GM10847 (cell line): ENCODE results near the gene TMPRSS6.

Experiments used
- POLR2A ChIP-seq: IDR thresholded peaks from 2 replicates; pipeline ENCODE4 v1.6.1; 2011; ENCODE audit not compliant: insufficient read length; ENCODE audit errors: extremely low read depth

The TMPRSS6 gene

DNA sequence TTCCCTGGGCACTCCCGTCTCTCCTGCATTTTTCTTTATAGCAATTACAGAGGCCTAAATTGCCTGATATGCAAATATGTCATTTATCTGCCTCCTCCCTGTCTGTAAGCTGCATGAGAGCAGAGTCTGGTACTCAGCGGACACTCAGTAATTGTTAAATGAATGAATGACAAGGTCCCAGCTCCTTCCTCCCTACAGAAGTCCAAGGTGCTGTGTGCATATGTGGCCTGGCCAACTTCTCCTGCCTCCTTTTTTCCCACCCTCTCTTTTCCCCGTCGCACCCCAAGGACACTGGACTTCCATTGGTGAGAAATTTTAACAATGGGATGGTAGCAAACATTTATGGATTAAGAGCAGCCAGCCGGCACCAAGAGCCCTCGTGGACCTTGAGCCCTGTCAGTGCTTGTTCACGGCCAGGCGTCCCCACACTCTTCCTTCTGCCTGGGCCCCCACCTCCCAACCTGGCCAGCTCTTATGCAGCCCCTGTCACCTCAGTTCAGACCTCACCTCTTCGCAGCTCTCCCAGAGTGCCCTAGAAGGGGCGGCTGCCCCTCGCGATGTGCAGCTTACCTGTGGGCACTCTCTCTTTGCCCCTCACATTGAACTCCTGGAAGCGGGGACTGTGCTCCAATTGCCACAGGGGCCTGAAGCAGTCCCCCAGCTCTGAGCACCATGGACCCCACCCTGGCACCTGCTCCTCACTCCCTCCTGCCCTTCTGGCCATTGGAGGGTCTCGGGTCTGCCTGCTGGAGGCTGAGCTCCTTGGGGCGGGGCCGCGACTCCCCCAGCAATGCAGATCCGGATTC, 1.5 kb downstream of the TMPRSS6 start:
- no peak for TF ChIP-seq POLR2A

DNA sequence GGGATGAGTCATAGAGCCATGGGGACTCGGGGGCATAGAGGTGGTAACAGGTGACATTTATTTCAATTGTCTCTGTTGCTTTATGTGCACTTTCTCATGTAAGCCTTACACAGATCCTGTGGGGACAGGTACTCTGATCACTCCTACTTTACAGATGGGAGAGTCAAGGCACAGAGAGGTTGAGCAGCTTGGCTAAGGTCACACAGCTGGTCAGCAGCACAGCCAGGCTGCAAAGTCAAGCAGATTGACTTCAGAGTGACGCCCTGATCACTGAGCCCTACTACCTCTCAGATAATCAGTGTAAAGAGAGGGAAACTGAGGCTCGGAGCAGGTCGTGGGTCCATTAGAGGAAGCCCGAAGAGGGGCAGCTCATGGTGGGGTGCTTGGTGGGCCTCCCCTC, 3.5 kb downstream of the TMPRSS6 start:
- TF ChIP-seq POLR2A: no peak

DNA sequence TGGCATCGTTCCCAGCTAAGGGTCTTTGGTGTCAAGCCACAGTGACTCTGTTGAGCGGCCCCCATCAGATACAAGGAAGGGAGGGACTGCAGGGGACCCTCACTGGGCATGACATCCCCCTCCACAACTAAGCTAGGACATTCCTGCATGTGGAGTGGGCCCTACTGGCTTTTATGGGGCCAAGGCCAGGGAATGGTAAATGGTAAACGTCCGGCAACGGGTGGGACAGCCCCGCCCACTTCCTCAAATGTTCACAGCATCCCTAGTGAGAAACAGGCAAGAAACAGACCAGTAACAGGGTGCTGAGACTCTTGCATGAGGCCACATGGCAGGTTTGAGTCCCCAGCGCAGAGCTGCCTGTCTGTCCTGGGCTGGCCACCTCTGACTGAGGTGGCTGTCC, 4.4 kb downstream of the TMPRSS6 start:
- TF ChIP-seq POLR2A: no peak

DNA sequence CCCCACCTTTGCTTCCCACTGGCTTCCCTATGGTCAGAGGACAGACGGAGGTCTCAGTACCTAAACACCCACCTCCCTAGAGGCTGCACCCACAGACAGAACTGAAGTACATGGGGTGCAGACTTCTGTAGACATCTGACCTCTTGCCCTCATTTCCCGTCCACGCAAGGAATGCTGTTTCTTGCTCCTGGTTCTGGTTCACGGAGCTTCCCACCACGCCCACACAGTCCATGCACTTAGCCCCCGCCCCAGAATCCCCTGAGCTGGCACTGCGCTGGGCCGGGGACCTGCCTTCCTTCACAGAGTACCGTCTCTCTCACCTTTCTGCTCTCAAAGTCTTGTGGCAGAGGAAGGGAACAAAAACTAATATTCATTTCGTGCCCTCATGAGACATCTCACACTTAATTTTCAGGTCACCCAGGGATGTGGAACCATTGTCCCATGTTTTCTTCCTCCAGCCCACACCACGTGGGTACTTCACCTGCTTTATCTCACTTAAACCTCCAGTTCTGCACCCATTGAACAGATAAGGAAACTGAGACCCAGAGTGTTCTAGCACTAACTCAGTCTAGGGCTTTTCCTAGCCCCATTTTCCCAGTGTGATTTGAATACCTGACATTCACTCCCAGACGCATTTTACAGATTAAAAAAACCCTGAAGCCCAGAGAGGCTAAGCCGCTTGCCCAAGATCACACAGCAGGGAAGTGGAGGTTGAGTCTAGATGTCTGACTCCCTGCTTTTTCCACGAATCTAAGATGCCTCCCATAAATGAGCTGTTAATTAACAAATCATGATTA, 5.7 kb downstream of the TMPRSS6 start:
- TF ChIP-seq POLR2A: no peak

DNA sequence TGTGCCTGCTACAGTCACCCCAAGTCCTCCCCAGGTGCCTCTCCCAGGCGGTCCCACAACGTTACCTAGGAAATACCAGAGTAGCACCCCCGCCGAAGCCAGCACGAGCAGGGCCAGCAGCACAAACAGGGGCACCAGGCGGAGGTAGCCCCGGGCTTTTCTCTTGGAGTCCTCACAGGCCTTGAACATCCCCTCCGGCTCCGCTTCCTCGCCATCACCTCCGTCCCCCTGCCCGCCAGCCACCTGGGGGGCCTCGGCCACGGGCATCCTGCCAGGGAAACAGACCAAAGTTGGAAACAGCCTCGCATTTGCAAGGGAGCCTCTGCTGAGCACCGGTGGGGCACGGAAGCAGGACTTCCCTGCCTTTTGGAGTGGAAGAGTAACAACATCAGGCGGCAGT, 6.4 kb downstream of the TMPRSS6 start:
- no peak for TF ChIP-seq POLR2A

DNA sequence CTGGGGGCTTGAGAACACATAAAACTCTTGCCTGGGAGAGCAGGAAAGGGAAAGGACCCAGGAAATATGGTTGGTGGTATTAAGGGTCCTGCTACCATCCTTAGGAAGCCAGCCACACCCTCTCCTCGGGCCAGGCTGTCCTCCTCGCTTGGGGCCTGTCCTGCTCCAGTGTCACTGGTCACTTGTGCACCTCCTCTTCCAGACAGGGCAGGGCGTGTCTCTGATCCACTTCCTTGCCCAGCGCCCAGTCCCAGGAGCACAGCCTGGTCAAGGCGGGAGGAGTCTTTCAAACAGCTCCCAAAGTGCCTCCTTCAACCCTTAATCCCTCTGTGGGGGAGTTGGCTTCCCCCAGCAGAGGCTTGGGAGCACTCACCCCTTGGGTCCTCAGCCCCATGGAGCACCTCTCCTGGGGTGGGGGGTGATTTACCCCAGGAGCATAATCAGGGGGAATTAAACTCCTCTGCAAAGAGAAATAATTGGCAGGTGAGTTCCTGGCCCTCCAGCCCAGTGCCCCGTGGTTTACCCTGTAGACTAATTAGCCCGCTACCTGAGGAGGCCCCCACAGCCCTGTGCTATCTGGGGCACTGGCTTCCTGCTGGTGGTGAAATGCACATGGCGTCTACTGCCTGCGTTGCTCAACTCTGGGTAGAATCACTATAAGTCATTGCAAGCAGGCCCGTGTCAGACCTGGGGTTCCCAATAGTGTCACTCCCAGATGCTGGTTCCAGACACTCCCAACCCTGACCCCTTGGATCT, 8.0 kb downstream of the TMPRSS6 start:
- TF ChIP-seq POLR2A: no peak

DNA sequence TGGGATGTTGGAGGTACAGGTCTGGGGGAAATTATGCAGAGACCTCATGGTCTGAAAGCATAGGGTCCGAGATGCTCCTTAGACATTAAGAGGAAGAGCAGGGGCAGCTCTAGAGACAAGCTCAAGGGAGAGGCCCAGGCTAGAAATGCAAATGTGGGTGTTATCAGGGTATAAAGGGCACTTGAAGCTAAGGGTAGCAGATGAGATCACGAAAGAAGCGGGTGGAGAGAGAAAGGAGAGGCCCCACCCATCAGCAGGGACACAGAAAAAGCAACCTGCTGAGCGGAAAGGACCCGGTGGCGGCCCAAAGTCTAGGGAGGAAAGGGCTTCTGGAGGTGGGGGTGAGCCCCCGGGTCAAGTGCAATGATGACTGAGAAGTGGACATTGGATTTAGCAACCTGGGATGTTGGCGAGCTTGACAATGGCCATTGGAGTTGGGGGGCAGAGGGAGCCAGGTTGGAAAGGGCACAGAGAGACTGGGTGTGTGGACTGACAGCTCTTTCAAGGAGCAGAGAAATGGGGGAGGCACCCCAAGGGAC, 8.9 kb downstream of the TMPRSS6 start:
- no peak for TF ChIP-seq POLR2A

DNA sequence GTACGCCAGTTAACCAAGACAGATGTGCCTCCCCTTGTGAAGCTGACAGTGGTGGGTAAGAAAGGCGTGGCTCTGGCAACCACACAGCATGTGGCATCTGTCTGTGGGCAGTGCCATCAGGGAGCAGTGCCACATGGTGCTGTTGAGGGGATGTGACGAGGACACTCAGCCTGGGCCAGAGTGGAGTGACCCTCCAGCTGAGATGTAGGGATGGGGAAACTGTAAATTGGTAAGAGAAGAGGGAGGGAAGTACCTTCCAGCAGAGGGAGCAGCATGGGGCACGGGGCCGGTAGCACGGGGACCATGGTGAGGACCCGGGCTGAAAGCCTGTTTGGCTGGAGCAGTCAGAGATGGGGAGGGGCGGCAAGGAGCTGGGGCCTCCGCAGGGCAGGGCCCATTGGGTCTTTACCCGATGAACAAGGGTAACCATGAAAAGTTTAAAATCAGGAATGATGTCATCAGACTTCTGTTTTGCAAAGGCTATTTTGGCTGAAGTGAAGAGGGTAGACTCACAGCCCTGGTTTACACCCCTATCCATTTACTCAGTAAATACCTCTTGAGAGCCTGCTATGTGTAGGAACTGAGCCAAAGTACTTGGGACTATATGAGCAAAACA, 10.4 kb downstream of the TMPRSS6 start:
- TF ChIP-seq POLR2A: no peak

DNA sequence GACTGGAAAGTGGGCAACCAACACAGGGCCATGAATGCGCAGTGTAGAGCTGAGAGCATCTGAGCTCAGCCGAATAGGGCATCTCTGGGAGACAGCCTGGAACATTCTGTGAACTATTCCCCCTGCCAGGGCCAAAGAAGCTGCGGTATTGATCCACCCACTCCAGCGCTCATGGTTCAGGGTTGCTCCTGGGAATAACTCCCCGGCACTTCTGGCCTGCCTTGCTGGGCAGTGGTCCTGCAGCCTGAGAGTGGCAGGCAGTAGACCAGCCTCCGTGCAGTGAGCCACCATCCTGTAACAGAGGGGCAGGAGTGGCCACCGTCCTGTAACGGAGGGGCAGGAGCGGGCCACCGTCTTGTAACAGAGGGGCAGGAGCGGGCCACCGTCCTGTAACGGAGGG, 12.2 kb downstream of the TMPRSS6 start:
- no peak for TF ChIP-seq POLR2A

DNA sequence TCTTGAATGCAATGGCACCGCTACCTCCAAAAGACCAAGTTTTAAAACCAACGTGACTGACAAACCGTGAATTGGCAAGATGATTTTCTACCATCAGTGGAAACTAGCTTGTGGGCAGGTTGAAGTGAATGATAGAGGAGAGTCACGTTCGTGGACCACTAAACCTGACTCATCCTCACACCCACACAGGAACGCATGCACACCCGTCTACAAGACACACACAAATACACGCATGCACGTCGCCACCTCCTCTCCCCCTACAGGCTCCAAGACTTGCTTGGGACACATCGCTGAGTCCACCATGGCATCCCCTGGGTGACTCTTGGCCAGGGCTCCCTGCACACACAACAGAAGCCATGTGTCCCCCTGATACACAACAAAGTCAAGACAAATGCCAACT, 14.4 kb downstream of the TMPRSS6 start:
- TF ChIP-seq POLR2A: no peak

DNA sequence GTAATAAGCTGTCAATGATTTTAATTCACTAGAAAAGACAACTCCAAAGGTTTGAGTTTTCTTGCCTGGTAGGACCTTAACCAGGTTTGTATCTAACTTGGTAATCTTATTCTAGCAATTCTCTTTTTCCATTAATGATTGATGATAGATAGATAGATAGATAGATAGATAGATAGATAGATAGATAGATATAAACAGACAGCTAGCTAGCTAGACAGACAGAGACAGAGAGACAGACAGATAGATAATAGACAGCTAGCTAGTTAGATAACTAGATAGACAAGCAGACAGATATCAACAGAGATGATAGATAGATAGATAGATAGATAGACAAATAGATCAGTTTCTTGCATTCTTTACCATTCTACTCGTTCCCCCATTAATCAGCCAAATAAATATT, 15.3 kb downstream of the TMPRSS6 start:
- TF ChIP-seq POLR2A: no peak

DNA sequence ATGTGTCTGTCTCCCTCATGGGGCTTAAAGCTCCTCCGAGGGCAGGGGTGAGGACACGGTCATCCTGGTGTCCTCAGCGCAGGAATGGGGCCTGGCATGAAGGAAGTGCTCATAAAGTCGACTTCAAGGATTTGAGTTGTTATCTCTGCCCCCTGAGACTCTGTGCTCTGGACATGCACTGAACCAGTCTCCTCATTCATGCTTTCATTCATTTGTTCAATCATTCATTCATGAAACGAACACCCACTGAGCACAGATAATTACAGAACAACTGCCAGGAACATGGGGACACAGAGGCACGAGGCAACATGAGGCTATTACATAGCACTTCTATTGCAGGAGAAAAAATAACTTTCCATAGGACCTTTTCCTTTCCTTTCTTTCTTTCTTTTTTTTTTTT, 16.5 kb downstream of the TMPRSS6 start:
- no peak for TF ChIP-seq POLR2A

DNA sequence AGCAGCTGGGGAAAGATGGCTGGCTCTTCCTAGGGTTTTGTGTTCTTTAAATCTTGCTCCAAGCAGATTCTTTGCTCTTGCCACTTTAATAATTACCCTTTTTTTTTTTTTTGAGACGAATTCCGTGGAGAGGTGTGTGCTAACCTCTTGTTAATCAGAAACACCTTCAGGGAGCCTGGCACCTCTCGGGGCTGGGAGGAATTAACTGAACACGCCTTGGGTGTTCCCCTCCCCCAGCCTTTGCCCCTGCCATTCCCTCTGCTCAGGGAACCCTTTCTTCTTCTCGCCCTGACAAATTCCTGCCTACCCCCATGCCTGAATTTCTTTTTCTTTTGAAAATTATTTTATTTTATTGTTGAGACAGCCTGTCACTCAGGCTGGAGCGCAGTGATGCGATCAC, 17.5 kb downstream of the TMPRSS6 start:
- no peak for TF ChIP-seq POLR2A

DNA sequence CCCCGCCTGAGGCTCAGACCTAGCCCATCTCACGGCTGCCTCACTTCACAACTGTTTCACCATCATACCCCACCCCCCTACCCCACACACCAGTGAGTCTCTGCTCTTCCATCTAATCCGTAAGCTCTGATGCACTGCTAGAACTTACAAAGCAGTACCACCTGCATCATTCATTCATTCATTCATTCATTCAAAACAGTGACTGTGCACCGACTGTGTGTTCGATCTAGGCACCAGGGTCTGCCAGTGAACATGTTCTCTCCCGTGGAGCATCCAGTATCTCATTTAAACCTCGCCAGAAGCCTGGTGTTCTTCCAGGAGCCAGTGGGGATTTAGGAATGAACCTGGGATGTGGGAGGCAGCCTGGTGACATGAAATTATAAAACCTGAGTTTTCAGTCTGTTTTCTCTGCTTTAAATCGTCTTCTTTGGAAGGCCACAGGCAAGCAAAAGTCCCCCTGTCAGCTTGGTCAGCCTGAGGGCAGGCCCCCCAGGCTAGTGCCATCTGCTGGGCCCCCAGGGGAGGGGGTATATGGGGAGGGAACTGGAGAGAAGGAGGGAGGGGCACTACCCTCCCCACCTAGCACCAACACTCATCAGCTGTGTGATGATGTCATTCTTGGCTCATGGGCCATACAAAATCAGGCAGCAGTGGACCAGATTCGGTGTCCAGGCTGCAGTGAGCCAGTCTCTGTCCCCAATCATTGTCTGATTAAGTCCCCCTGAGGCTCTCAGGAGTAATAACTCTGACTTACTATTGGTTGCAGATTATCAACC, 18.4 kb downstream of the TMPRSS6 start:
- TF ChIP-seq POLR2A: no peak
